Activated T-cell treated with anti-CD3 and anti-CD28 coated beads, Interleukin-2, amount 50 U/mL, for 24 hours (primary cell): ENCODE data around the gene KRTAP3-1.
"Not testable (repeated sequence)": the region's sequence is repeated elsewhere in the genome, so short reads cannot be mapped to it uniquely, and the experiment has no call there.

Experiments used
- DNase-seq: peaks from one replicate; pipeline ENCODE4 v3.0.0-alpha.2; 2020
- H3K27ac Mint-ChIP-seq: 2 replicates; pipeline ENCODE4 v1.8.0; 2020; ENCODE audit warnings: mild to moderate bottlenecking, mixed read lengths
- H3K27me3 Mint-ChIP-seq: 2 replicates; pipeline ENCODE4 v1.8.0; 2020; ENCODE audit warnings: mixed read lengths
- H3K36me3 Mint-ChIP-seq: 2 replicates; pipeline ENCODE4 v1.8.0; 2020; ENCODE audit warnings: low read depth, mixed read lengths
- H3K4me1 Mint-ChIP-seq: 2 replicates; pipeline ENCODE4 v1.8.0; 2020; ENCODE audit warnings: low read depth, mixed read lengths
- H3K4me3 Mint-ChIP-seq: 2 replicates; pipeline ENCODE4 v1.8.0; 2020; ENCODE audit warnings: mild to moderate bottlenecking, moderate library complexity, mixed read lengths
- H3K9me3 Mint-ChIP-seq: 2 replicates; pipeline ENCODE4 v1.8.0; 2020; ENCODE audit warnings: mixed read lengths

Gene KRTAP3-1

DNA sequence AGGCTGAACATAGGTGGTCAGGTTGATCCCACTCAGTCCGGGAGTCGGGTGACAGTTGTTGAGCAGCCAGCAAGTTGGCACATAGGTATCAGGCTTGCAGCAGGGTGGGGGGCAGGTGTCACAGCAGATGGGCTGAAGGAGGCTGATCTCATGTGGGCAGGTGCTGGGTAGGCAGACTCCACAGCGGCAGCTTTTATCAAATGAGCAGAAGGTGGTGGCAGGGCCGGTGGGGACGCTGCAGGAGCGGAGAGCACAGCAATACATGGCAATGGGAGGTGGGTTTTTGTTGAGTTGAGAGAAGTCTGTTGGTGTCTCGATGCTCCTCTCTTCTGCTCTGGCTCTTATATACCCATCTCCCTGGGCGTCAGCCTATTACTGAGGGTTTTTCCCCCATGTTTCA, at the start of gene KRTAP3-1:
Gene KRTAP3-1 (minus strand): TSS at position 318 of the 400 bp plus-strand sequence. CDS start 54 bp downstream, at position 264.
- no peak within 1 kb of the TSS for H3K27ac Mint-ChIP-seq
- H3K36me3 Mint-ChIP-seq = no peaks in the 10 kb centered on the region
- H3K4me3 Mint-ChIP-seq = no peak within 1 kb of the TSS
- no peak for DNase-seq
- peaks cover 7% of the 10 kb centered on the region for H3K27me3 Mint-ChIP-seq
- H3K4me1 Mint-ChIP-seq = no peaks in the 10 kb centered on the region
- no peaks in the 10 kb centered on the region for H3K9me3 Mint-ChIP-seq

- H3K36me3 Mint-ChIP-seq = no peaks in the 10 kb centered on the region
- peaks cover 56% of the 10 kb centered on the region for H3K27me3 Mint-ChIP-seq
These were observed 48.6 kb upstream of the KRTAP3-1 start for GRCh38 chr17:41057547-41057946.

DNA sequence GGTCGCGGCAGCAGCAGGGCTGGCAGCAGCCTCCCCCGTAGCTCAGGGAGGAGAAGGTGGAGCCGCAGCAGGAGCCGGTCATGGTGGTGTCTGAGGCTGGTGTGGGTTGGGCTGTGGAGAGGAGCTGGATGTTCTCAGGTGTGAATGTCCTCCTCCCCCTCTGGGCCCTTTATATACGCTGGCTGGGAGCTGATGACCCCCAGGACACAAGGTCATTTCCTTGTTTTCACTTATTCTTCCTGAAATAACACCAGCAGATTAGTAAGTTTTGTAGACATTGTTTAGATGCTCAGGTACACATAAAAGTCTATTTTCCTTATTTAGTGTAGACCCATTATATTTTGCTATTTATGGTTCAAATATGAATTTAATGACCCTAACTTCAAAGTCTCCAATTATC, 46.2 kb upstream of the KRTAP3-1 start, which contains the start of gene KRTAP2-2:
Gene KRTAP2-2 (minus strand): TSS at position 101 of the 400 bp plus-strand sequence. CDS start 19 bp downstream, at position 82.
- H3K27me3 Mint-ChIP-seq = peaks cover 53% of the 10 kb centered on the region
- not testable (repeated sequence) for H3K4me3 Mint-ChIP-seq, DNase-seq, H3K9me3 Mint-ChIP-seq, H3K27ac Mint-ChIP-seq, H3K36me3 Mint-ChIP-seq, H3K4me1 Mint-ChIP-seq

More at GRCh38 chr17:41057547-41057946, 48.6 kb upstream of the KRTAP3-1 start:
- DNase-seq = no peak
- H3K27ac Mint-ChIP-seq = no peak overlapping the region
- H3K9me3 Mint-ChIP-seq = no peaks in the 10 kb centered on the region
- H3K4me1 Mint-ChIP-seq = no peaks in the 10 kb centered on the region
- H3K4me3 Mint-ChIP-seq = no peak overlapping the region

DNA sequence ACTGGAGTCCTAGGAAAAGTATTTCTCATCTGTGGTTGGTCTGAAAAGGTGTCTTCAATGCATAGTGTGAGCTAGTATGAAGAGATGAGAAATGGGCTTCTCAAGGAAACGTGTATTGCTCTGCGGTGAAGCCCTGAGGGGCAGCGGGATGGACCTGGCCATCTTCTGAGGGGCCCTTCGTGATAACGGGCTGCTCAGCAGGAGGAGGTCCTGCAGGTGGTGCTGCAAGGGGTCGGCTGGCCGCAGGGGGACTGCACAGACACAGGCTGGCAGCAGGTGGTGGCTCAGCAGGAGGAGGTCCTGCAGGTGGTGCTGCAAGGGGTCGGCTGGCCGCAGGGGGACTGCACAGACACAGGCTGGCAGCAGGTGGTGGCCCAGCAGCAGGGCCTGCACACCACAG, 45.6 kb upstream of the KRTAP3-1 start:
- H3K4me3 Mint-ChIP-seq, DNase-seq, H3K27ac Mint-ChIP-seq, H3K9me3 Mint-ChIP-seq, H3K4me1 Mint-ChIP-seq, H3K36me3 Mint-ChIP-seq: not testable (repeated sequence)
- H3K27me3 Mint-ChIP-seq = peaks cover 54% of the 10 kb centered on the region

DNA sequence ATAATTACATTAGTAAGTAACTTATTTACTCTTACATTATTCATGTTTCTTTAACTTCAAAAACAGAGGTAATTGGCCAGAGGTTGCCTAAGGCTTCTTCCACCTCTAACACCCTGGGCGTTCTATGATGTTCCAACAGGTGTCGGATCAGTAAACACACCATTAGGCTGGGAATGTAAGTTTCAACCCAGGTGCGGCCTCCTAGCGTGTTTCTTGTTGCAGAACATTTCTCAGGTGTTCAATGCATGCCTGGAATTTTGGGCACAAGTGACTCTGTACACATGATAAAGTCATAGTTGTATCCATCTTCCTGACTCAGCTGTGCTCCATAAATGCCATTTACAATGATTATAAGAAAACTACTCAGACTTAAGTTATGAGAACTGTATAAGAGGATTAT, 45.1 kb upstream of the KRTAP3-1 start:
- H3K27me3 Mint-ChIP-seq = peaks cover 50% of the 10 kb centered on the region
- no peaks in the 10 kb centered on the region for H3K9me3 Mint-ChIP-seq
- no peaks in the 10 kb centered on the region for H3K4me1 Mint-ChIP-seq
- no peaks in the 10 kb centered on the region for H3K36me3 Mint-ChIP-seq
- H3K4me3 Mint-ChIP-seq = no peak overlapping the region
- no peak overlapping the region for H3K27ac Mint-ChIP-seq
- DNase-seq = no peak

- Mint-ChIP-seq H3K36me3 (no peaks in the 10 kb centered on the region), H3K27ac (no peak overlapping the region), H3K9me3 (no peaks in the 10 kb centered on the region), H3K4me3 (no peak overlapping the region), H3K27me3 (peaks cover 47% of the 10 kb centered on the region), H3K4me1 (no peaks in the 10 kb centered on the region)
- DNase-seq = no peak
These were observed 43.6 kb upstream of the KRTAP3-1 start for GRCh38 chr17:41052566-41052965.

- no peak for DNase-seq
- H3K4me3 Mint-ChIP-seq = no peak overlapping the region
- H3K36me3 Mint-ChIP-seq = no peaks in the 10 kb centered on the region
- H3K27ac Mint-ChIP-seq = no peak overlapping the region
- H3K27me3 Mint-ChIP-seq = peaks cover 38% of the 10 kb centered on the region
- no peaks in the 10 kb centered on the region for H3K4me1 Mint-ChIP-seq
- H3K9me3 Mint-ChIP-seq = no peaks in the 10 kb centered on the region
These were observed 40.2 kb upstream of the KRTAP3-1 start for GRCh38 chr17:41049110-41049509.

DNA sequence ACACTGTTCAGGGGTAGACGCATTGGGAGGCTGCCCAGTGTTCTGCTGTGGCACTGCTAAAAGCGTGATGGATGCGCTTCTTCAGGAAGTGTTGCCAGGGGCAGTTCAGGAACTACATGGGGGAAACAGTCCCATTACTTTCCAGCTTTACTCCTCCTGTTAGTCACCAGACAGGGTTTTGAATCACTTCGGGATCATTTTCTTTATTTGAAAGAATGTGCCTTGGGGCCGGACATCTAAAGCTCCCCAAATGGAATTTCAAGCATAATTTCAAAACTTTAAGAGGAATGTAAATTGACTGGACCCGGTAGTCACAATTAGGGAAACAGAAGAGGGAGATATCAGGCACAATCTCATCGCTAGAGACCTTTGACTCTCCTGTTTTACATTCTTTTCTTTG, 39.5 kb upstream of the KRTAP3-1 start:
- no peak overlapping the region for H3K27ac Mint-ChIP-seq
- H3K9me3 Mint-ChIP-seq = peaks cover 3% of the 10 kb centered on the region
- no peaks in the 10 kb centered on the region for H3K36me3 Mint-ChIP-seq
- H3K27me3 Mint-ChIP-seq = peaks cover 35% of the 10 kb centered on the region
- no peaks in the 10 kb centered on the region for H3K4me1 Mint-ChIP-seq
- H3K4me3 Mint-ChIP-seq = no peak overlapping the region
- DNase-seq = no peak

DNA sequence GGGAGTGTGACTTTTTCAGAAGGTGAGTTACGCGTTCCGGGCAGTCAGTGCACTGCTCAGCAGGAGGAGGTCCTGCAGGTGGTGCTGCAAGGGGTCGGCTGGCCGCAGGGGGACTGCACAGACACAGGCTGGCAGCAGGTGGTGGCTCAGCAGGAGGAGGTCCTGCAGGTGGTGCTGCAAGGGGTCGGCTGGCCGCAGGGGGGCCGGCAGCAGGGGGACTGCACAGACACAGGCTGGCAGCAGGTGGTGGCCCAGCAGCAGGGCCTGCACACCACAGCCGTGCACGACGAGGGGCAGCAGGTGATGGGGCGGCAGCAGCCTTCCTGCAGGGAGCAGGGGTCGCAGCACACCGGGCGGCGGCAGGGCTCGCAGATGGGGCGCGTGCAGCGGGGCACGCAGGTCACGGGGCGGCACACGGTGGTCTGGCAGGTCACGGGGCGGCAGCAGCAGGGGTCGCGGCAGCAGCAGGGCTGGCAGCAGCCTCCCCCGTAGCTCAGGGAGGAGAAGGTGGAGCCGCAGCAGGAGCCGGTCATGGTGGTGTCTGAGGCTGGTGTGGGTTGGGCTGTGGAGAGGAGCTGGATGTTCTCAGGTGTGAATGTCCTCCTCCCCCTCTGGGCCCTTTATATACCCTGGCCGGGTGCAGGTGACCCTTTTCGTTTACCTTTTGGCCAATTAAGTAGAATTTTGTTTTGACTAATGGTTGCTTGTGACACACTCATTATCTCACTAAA, 38.0 kb upstream of the KRTAP3-1 start, which contains the start of gene KRTAP2-1:
Gene KRTAP2-1 (minus strand): TSS at position 582 of the 731 bp plus-strand sequence. CDS start 49 bp downstream, at position 533.
- DNase-seq, H3K4me1 Mint-ChIP-seq, H3K27ac Mint-ChIP-seq, H3K9me3 Mint-ChIP-seq, H3K4me3 Mint-ChIP-seq, H3K36me3 Mint-ChIP-seq: not testable (repeated sequence)
- H3K27me3 Mint-ChIP-seq = peaks cover 29% of the 10 kb centered on the region

DNA sequence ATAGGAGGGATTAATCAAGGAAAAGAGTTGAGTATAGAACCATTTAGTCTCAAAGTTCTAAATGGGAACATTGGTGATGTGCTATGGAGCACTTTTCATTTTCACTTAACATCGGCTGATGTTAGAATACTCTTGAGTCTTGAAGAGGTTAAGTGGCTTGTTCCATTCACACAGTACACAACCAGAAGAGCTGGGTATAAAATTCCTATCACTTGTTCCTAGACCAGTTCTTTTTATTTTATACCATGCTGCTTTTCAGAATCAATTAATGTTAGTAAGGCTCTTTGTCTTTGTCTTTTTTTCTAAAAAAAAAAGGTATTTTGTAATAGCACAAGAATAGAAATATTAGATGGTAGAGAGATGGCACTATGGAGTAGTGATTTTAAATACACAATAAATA, 34.0 kb upstream of the KRTAP3-1 start:
- peaks cover 27% of the 10 kb centered on the region for H3K27me3 Mint-ChIP-seq
- H3K4me3 Mint-ChIP-seq = no peak overlapping the region
- H3K27ac Mint-ChIP-seq = no peak overlapping the region
- H3K9me3 Mint-ChIP-seq = peaks cover 10% of the 10 kb centered on the region
- no peak for DNase-seq
- no peaks in the 10 kb centered on the region for H3K36me3 Mint-ChIP-seq
- no peaks in the 10 kb centered on the region for H3K4me1 Mint-ChIP-seq

GRCh38 chr17:41040783-41041571, 32.0 kb upstream of the KRTAP3-1 start, which contains the start of gene KRTAP1-1:
KRTAP1-1 (minus strand) TSS chr17:41041450; CDS start chr17:41041397, 53 bp downstream.
- not testable (repeated sequence) for H3K9me3 Mint-ChIP-seq, DNase-seq, H3K4me3 Mint-ChIP-seq, H3K27ac Mint-ChIP-seq, H3K36me3 Mint-ChIP-seq, H3K4me1 Mint-ChIP-seq
- peaks cover 26% of the 10 kb centered on the region for H3K27me3 Mint-ChIP-seq

GRCh38 chr17:41037853-41038350, 29.0 kb upstream of the KRTAP3-1 start:
- no peak overlapping the region for H3K27ac Mint-ChIP-seq
- H3K36me3 Mint-ChIP-seq = no peaks in the 10 kb centered on the region
- H3K9me3 Mint-ChIP-seq = peaks cover 3% of the 10 kb centered on the region
- no peak for DNase-seq
- H3K27me3 Mint-ChIP-seq = peaks cover 33% of the 10 kb centered on the region
- no peak overlapping the region for H3K4me3 Mint-ChIP-seq
- H3K4me1 Mint-ChIP-seq = no peaks in the 10 kb centered on the region

GRCh38 chr17:41034346-41034935, 25.5 kb upstream of the KRTAP3-1 start, which contains the start of gene KRTAP1-3:
KRTAP1-3 (minus strand) TSS chr17:41034874; CDS start chr17:41034821, 53 bp downstream.
- H3K4me3 Mint-ChIP-seq, H3K4me1 Mint-ChIP-seq, H3K36me3 Mint-ChIP-seq, DNase-seq, H3K27ac Mint-ChIP-seq, H3K9me3 Mint-ChIP-seq: not testable (repeated sequence)
- H3K27me3 Mint-ChIP-seq = peaks cover 41% of the 10 kb centered on the region

DNA sequence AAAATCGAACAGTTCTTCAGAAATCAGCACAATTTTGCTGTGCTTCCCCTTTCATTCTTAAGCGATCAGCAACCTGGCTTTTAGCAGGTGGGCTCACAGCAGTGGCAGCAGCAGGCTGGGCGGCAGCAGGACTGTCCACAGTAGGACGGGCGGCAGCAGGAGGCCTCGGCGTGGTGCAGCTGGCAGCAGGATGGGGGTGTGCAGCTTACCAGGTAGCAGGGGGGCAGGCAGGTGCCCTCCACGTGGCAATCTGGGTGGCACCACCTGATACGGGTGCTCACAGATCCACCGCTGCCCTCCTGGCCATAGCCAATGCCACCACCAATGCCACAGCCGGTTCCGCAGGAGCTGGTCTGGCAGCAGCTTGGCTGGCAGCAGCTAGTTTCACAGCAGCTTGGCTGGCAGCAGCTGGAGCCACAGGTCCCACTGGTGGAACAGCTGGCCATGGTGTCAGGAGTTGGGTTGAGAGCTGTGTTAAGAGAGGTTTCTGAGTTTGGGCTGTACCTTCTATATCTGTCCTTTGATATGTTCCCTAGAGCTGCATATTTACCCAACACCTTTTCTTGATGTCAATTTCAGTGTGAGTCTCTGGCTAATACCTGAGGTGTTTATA, 20.8 kb upstream of the KRTAP3-1 start, which contains the start of gene KRTAP1-4:
Gene KRTAP1-4 (minus strand): TSS at position 563 of the 613 bp plus-strand sequence. CDS start 117 bp downstream, at position 446.
- H3K36me3 Mint-ChIP-seq = no peaks in the 10 kb centered on the region
- no peaks in the 10 kb centered on the region for H3K4me1 Mint-ChIP-seq
- peaks cover 49% of the 10 kb centered on the region for H3K27me3 Mint-ChIP-seq

More for the DNA sequence above, 20.8 kb upstream of the KRTAP3-1 start, which contains the start of gene KRTAP1-4:
- DNase-seq = no peak
- no peaks in the 10 kb centered on the region for H3K9me3 Mint-ChIP-seq
- no peak within 1 kb of the TSS for H3K4me3 Mint-ChIP-seq
- no peak within 1 kb of the TSS for H3K27ac Mint-ChIP-seq
